PFSK-1 (cell line): ENCODE results near the gene FAM168B.

Source experiments
- FOXP2 ChIP-seq: optimal IDR thresholded peaks from 2 replicates; pipeline ENCODE3; 2011; ENCODE audit warnings: borderline replicate concordance, control low read depth, inconsistent platforms; ENCODE audit not compliant: insufficient read depth; ENCODE audit errors: extremely low read length, extremely low read depth
- POLR2AphosphoS5 ChIP-seq: IDR thresholded peaks from 2 replicates; pipeline ENCODE4 v1.6.1; 2012; ENCODE audit warnings: low read depth, mild to moderate bottlenecking, control low read depth, low read length, moderate library complexity
- REST ChIP-seq, 2 experiments: IDR thresholded peaks; 2 replicates each; pipeline versions ENCODE4 v1.6.1 to v1.8.0; 2011 to 2012; ENCODE audit warnings: low read depth in 2 of 2, low read length in 2 of 2, control low read depth in 1 of 2, inconsistent platforms in 1 of 2, mild to moderate bottlenecking in 1 of 2, moderate library complexity in 1 of 2; ENCODE audit not compliant: insufficient read depth in 1 of 2
- SIN3A ChIP-seq: IDR thresholded peaks from 2 replicates; pipeline ENCODE4 v1.6.1; 2012; ENCODE audit warnings: mild to moderate bottlenecking, low read length, moderate library complexity, borderline replicate concordance; ENCODE audit not compliant: insufficient read depth
- TAF1 ChIP-seq: IDR thresholded peaks from 2 replicates; pipeline ENCODE4 v1.6.1; 2012; ENCODE audit warnings: low read length, control low read depth, borderline replicate concordance; ENCODE audit not compliant: insufficient read depth

GRCh38 chr2:131011486-131011885 lies 81.8 kb downstream of the FAM168B start:
- TF ChIP-seq POLR2AphosphoS5 (no peak), SIN3A (no peak), REST (IDR thresholded peaks at IDR 0.05; ENCODE audit: insufficient read depth in 1 of 2, low read depth in 2 of 2, low read length in 2 of 2) (no peak), TAF1 (no peak), FOXP2 (no peak)
